Endothelial cell of umbilical vein (primary cell): ENCODE data around the gene CYSLTR1. TPM values are rescaled to one million over a fixed set of nuclear protein-coding genes. Genes with fewer than 3 reads are reported as not detected.

ENCODE experiments used
- BruUV-seq: library from RNA; stranded (reverse); fragments of 400-500 nt; replicated peaks from 2 replicates; lab custom pipeline; 2021; lab: Mats Ljungman, UMichigan
- CTCF ChIA-PET: fragments of 300-600, 350-600 bp; sonication (Branson Sonifier 250); formaldehyde crosslinking; loops from one replicate; lab custom pipeline; 2021; ENCODE audit warnings: antibody characterized with exemption, inconsistent platforms; lab: Charles Lee
- POLR2A ChIA-PET: fragments of 300-600, 350-600 bp; sonication (Branson Sonifier 250); formaldehyde crosslinking; loops from one replicate; lab custom pipeline; 2021; ENCODE audit warnings: antibody characterized with exemption, inconsistent platforms; lab: Charles Lee
- DNase-seq: peaks from one replicate; pipeline ENCODE4 v3.0.0-alpha.2; 2011; ENCODE audit warnings: low read depth, low spot score
- FAIRE-seq: peaks from 2 replicates; lab custom pipeline; 2011; peaks lifted over from hg19 to GRCh38; lab: Jason Lieb, UNC
- H2AFZ ChIP-seq: 2 replicates; pipeline ENCODE4 v1.6.0; 2012; ENCODE audit warnings: low read depth, low read length, control low read depth, inconsistent platforms
- H3K27ac ChIP-seq: 2 replicates; pipeline ENCODE4 v1.5.1; 2011; ENCODE audit warnings: low read depth, mild to moderate bottlenecking, control low read depth, low read length, moderate library complexity; ENCODE audit not compliant: insufficient read depth
- H3K27me3 ChIP-seq, 2 experiments: 2 replicates each; pipeline versions ENCODE4 v1.6.0 to v1.6.1; 2011; ENCODE audit warnings: low read length in 2 of 2, mixed read lengths in 1 of 2; ENCODE audit not compliant: control insufficient read depth in 2 of 2, insufficient read depth in 2 of 2
- H3K36me3 ChIP-seq, 2 experiments: 2 replicates in 1 of 2; 3 replicates in 1 of 2; pipeline ENCODE4 v1.5.1; 2011; ENCODE audit warnings: low read length in 2 of 2, mild to moderate bottlenecking in 1 of 2, moderate library complexity in 1 of 2; ENCODE audit not compliant: control insufficient read depth in 2 of 2, insufficient read depth in 2 of 2; ENCODE audit errors: extremely low read depth in 1 of 2
- H3K4me1 ChIP-seq: 3 replicates; pipeline ENCODE4 v1.5.1; 2011; ENCODE audit warnings: mild to moderate bottlenecking, low read length; ENCODE audit not compliant: control insufficient read depth, insufficient read depth; ENCODE audit errors: extremely low read depth
- H3K4me2 ChIP-seq: 2 replicates; pipeline ENCODE4 v1.6.1; 2011; ENCODE audit warnings: low read length, control low read depth, mixed read lengths; ENCODE audit not compliant: insufficient read depth
- H3K4me3 ChIP-seq, 3 experiments: fragments of 200-600 bp in 1 of 3; sonication (generic), shearing (Covaris generic) in 1 of 3; replicated peaks in 1 of 3; 2 replicates each; pipeline ENCODE4 v1.5.1; 2011 to 2016; ENCODE audit warnings: control low read depth in 3 of 3, low read length in 3 of 3, mild to moderate bottlenecking in 2 of 3, inconsistent platforms in 1 of 3, low read depth in 1 of 3, moderate library complexity in 1 of 3; ENCODE audit not compliant: insufficient read depth in 1 of 3
- H3K79me2 ChIP-seq: 2 replicates; pipeline ENCODE4 v1.6.0; 2012; ENCODE audit warnings: low read length, inconsistent platforms; ENCODE audit not compliant: control insufficient read depth, insufficient read depth
- H3K9ac ChIP-seq: replicated peaks from 2 replicates; pipeline ENCODE3; 2011; ENCODE audit warnings: low read length, control low read depth; ENCODE audit not compliant: insufficient read depth; ENCODE audit errors: extremely low read depth
- H3K9me1 ChIP-seq: replicated peaks from 3 replicates; pipeline ENCODE4 v1.6.0; 2011; ENCODE audit warnings: mild to moderate bottlenecking, low read length; ENCODE audit not compliant: control insufficient read depth, insufficient read depth; ENCODE audit errors: extremely low read depth
- H3K9me3 ChIP-seq: replicated peaks from 2 replicates; pipeline ENCODE4 v1.5.1; 2012; ENCODE audit warnings: low read length, inconsistent platforms; ENCODE audit not compliant: control insufficient read depth, insufficient read depth
- H4K20me1 ChIP-seq: replicated peaks from 2 replicates; pipeline ENCODE3; 2011; ENCODE audit warnings: mild to moderate bottlenecking, low read length; ENCODE audit not compliant: control insufficient read depth, insufficient read depth; ENCODE audit errors: extremely low read depth
- EZH2 ChIP-seq: IDR thresholded peaks from 2 replicates; pipeline ENCODE4 v1.6.1; 2012; ENCODE audit warnings: borderline replicate concordance, low read depth, mild to moderate bottlenecking, moderate library complexity, low read length, inconsistent platforms; ENCODE audit not compliant: severe bottlenecking
- FOS ChIP-seq: IDR thresholded peaks from 2 replicates; pipeline ENCODE4 v1.6.1; 2011; ENCODE audit warnings: mild to moderate bottlenecking, low read length, moderate library complexity, borderline replicate concordance; ENCODE audit not compliant: insufficient read depth
- GATA2 ChIP-seq: IDR thresholded peaks from 2 replicates; pipeline ENCODE4 v1.7.0; 2011; ENCODE audit warnings: low read depth, mild to moderate bottlenecking, moderate library complexity, mixed read lengths, low read length; ENCODE audit not compliant: insufficient read length, insufficient read depth
- JUN ChIP-seq: IDR thresholded peaks from 2 replicates; pipeline ENCODE4 v1.6.1; 2011; ENCODE audit warnings: borderline replicate concordance, low read depth; ENCODE audit not compliant: insufficient read length, insufficient read depth
- MAX ChIP-seq: IDR thresholded peaks from 2 replicates; pipeline ENCODE4 v1.6.1; 2011; ENCODE audit not compliant: insufficient read depth, insufficient read length
- MYC ChIP-seq: IDR thresholded peaks from one replicate; pipeline ENCODE4 v1.6.1; 2011; ENCODE audit warnings: mild to moderate bottlenecking, low read depth, low read length
- POLR2A ChIP-seq: IDR thresholded peaks from 2 replicates; pipeline ENCODE4 v1.6.1; 2012; ENCODE audit warnings: low read depth, mild to moderate bottlenecking, control low read depth, low read length
- POLR2AphosphoS5 ChIP-seq: IDR thresholded peaks from 2 replicates; pipeline ENCODE4 v1.6.1; 2012; ENCODE audit warnings: low read depth, mild to moderate bottlenecking, control low read depth, low read length, moderate library complexity; ENCODE audit not compliant: insufficient read depth
- dilution Hi-C: fragments of 300-500 bp; cut with MboI; formaldehyde crosslinking; loops from one replicate; pipeline ENCODE4 v1.15.0; 2019; ENCODE audit warnings: low sequenced_read_pairs; ENCODE audit not compliant: extremely low pct_ligation_motif_present
- intact Hi-C: fragments of 100-400 bp; cut with micrococcal nuclease; formaldehyde crosslinking; loops from one replicate; pipeline ENCODE4 v1.10.0; 2022
- polyA plus RNA-seq, 4 experiments: library from polyadenylated mRNA; depleted of rRNA in 3 of 4; stranded (reverse) in 3 of 4; unstranded in 1 of 4; fragments of >200 nt; gene quantifications; 2 replicates each; pipeline versions ENCODE4 v1.2.1 to v1.2.3, GENCODE V29; 2011 to 2012; ENCODE audit warnings: missing spikeins in 1 of 4
- total RNA-seq: library from RNA; stranded (reverse); gene quantifications from 2 replicates; pipeline ENCODE4 v1.2.3, GENCODE V29; 2021
- TF ChIP-seq, protein P1 (sequence below), 2 donors: IDR thresholded peaks; 1 replicate in 1 of 2; 2 replicates in 1 of 2; pipeline ENCODE4 v1.5.1; 2011; ENCODE audit warnings: low read length in 2 of 2, mild to moderate bottlenecking in 2 of 2, moderate library complexity in 2 of 2, control low read depth in 1 of 2, inconsistent platforms in 1 of 2, low read depth in 1 of 2; ENCODE audit not compliant: insufficient read depth in 1 of 2; ENCODE audit errors: extremely low read depth in 1 of 2

The CYSLTR1 gene
- total and polyA plus RNA-seq, 2 donors (not counting 3 experiments of a cell fraction or from before 2014, with no cell fraction given): not detected

GRCh38 chrX:78307665-78308064 lies 19.7 kb downstream of the CYSLTR1 start:
- H3K9ac ChIP-seq: no peak overlapping the region
- H3K9me3 ChIP-seq: no peaks in the 10 kb centered on the region
- no peaks in the 10 kb centered on the region for H3K4me1 ChIP-seq
- no peak overlapping the region for H3K4me2 ChIP-seq
- TF ChIP-seq, protein P1, sequence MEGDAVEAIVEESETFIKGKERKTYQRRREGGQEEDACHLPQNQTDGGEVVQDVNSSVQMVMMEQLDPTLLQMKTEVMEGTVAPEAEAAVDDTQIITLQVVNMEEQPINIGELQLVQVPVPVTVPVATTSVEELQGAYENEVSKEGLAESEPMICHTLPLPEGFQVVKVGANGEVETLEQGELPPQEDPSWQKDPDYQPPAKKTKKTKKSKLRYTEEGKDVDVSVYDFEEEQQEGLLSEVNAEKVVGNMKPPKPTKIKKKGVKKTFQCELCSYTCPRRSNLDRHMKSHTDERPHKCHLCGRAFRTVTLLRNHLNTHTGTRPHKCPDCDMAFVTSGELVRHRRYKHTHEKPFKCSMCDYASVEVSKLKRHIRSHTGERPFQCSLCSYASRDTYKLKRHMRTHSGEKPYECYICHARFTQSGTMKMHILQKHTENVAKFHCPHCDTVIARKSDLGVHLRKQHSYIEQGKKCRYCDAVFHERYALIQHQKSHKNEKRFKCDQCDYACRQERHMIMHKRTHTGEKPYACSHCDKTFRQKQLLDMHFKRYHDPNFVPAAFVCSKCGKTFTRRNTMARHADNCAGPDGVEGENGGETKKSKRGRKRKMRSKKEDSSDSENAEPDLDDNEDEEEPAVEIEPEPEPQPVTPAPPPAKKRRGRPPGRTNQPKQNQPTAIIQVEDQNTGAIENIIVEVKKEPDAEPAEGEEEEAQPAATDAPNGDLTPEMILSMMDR (IDR thresholded peaks at IDR 0.05; ENCODE audit: extremely low read depth in 1 of 2, insufficient read depth in 1 of 2, low read depth in 1 of 2, low read length in 2 of 2): no peak
- TF ChIP-seq POLR2AphosphoS5 (no peak), FOS (no peak)
- intact Hi-C loops (no loop called here), dilution Hi-C loops (no loop called here)
- H3K79me2 ChIP-seq: no peaks in the 10 kb centered on the region
- ChIA-PET CTCF (no interaction called here), POLR2A (no interaction called here)
- BruUV-seq: no TSS peak
- H3K27me3 ChIP-seq: no peaks in the 10 kb centered on the region
- no peak overlapping the region for H3K4me3 ChIP-seq
- no peaks in the 10 kb centered on the region for H3K9me1 ChIP-seq
- no peaks in the 10 kb centered on the region for H3K36me3 ChIP-seq
- H3K27ac ChIP-seq: no peak overlapping the region
- no peak for FAIRE-seq
- no peak for DNase-seq
- H2AFZ ChIP-seq: no peak overlapping the region
- no peaks in the 10 kb centered on the region for H4K20me1 ChIP-seq

DNA sequence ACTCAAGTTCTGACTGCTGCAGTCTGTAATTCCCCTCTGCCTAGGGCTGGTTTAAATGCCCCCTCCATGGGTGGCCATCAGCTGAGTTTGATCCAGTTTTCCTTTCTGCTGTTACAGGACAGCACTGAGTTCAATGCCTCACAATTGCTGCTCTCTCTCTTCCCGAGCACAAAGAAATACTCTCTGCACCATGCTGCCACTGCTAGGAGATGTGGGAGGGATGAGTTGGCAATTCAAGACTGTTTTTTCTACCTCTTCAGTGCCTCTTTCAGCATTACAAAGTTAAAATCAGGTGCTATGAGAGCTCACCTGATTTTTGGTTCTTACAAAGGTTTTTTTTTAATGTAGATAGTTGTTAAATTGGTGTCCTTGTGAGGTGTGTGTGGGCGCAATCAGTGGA lies 24.3 kb downstream of the CYSLTR1 start:
- dilution Hi-C loops: no loop called here
- no peak for DNase-seq
- H3K27ac ChIP-seq: no peak overlapping the region
- no TSS peak for BruUV-seq
- no peaks in the 10 kb centered on the region for H3K79me2 ChIP-seq
- ChIA-PET POLR2A (no interaction called here), CTCF (no interaction called here)
- H3K9me3 ChIP-seq: no peaks in the 10 kb centered on the region
- H3K9me1 ChIP-seq: no peaks in the 10 kb centered on the region
- H3K4me3 ChIP-seq: no peak overlapping the region
- no peaks in the 10 kb centered on the region for H3K36me3 ChIP-seq
- FAIRE-seq: no peak
- H3K4me2 ChIP-seq: no peak overlapping the region
- no peaks in the 10 kb centered on the region for H3K27me3 ChIP-seq
- no peaks in the 10 kb centered on the region for H3K4me1 ChIP-seq
- no peak overlapping the region for H2AFZ ChIP-seq
- no peak for TF ChIP-seq GATA2
- TF ChIP-seq, protein P1 (IDR thresholded peaks at IDR 0.05; ENCODE audit: extremely low read depth in 1 of 2, insufficient read depth in 1 of 2, low read depth in 1 of 2, low read length in 2 of 2): no peak
- no peak for TF ChIP-seq FOS
- no peak for TF ChIP-seq JUN
- no peak for TF ChIP-seq POLR2A
- no peak for TF ChIP-seq MAX
- no peak for TF ChIP-seq POLR2AphosphoS5
- no peak for TF ChIP-seq EZH2
- TF ChIP-seq MYC: no peak
- H4K20me1 ChIP-seq: no peaks in the 10 kb centered on the region
- H3K9ac ChIP-seq: no peak overlapping the region
- intact Hi-C loops: no loop called here
